Colonic mucosa (tissue), 4 donors: ENCODE data around the gene CUL4B. TPM values are rescaled to one million over a fixed set of nuclear protein-coding genes. Genes with fewer than 3 reads are reported as not detected.
"Not testable (repeated sequence)": the region's sequence is repeated elsewhere in the genome, so short reads cannot be mapped to it uniquely, and the experiment has no call there.

Source experiments
- DNase-seq: peaks from one replicate; pipeline ENCODE4 v3.0.0-alpha.2; 2020
- H3K27ac ChIP-seq: fragments of 200-600 bp; one replicate; pipeline ENCODE4 v1.8.0; 2021
- H3K27me3 ChIP-seq: fragments of 200-600 bp; one replicate; pipeline ENCODE4 v1.8.0; 2021
- H3K36me3 ChIP-seq: fragments of 200-600 bp; one replicate; pipeline ENCODE4 v1.8.0; 2021
- H3K4me1 ChIP-seq: fragments of 200-600 bp; one replicate; pipeline ENCODE4 v1.8.0; 2021; ENCODE audit warnings: mild to moderate bottlenecking
- H3K4me3 ChIP-seq: fragments of 200-600 bp; one replicate; pipeline ENCODE4 v1.8.0; 2021
- H3K9ac ChIP-seq, 2 donors: one replicate each; pipeline ENCODE4 v1.7.0; 2013; ENCODE audit warnings: control low read depth in 2 of 2, low read depth in 2 of 2, low read length in 2 of 2
- H3K9me3 ChIP-seq: fragments of 200-600 bp; one replicate; pipeline ENCODE4 v1.8.0; 2021
- CTCF ChIP-seq: fragments of 200-600 bp; IDR thresholded peaks from one replicate; pipeline ENCODE4 v1.8.0; 2022; ENCODE audit warnings: antibody characterized with exemption, mild to moderate bottlenecking
- intact Hi-C: fragments of 100-400 bp; cut with DNase I; formaldehyde crosslinking; loops from one replicate; pipeline ENCODE4 v1.14.1; 2022
- total RNA-seq, 2 donors: library from RNA; stranded (reverse); fragmentation: NEBNext Ultra II Directional in 1 of 2; extraction: Animal tissue kit (Norgen Biotek cat#: 25700) in 1 of 2; gene quantifications; one replicate each; pipeline ENCODE4 v1.2.1, GENCODE V29; 2021
- donor health status: healthy.
- donor health status: DM: no; HTN: no; CAD: no.
- donor health status: DM: no; HTN: no; CAD: no.

The CUL4B gene
- total RNA-seq, 2 donors from 2014 or later, result 29.7 to 38.1 TPM

DNA sequence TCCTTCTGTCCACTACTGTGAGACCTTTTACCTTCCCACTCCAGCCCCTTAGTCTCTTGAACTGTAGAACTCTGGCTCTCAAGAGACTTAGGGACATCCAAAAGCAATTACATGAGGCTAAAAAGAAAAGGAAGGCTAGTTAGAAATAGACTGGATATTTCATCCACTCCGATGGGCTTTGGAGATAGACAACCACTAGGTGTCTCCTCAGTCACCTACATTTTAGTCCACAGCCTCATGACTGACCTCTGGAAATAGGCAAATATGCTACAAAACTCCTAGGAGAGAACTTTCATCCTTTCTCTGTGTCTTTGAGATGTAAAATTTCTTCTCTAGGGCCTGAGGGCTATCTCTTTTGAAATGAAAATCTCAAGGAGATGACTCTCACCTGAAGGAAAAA, 46.5 kb downstream of the CUL4B start:
- intact Hi-C loops, result no loop called here
- DNase-seq, result no peak
- no peaks in the 10 kb centered on the region for H3K36me3 ChIP-seq

GRCh38 chrX:120512627-120513026, 48.1 kb downstream of the CUL4B start:
- Histone ChIP-seq H3K4me3 (no peak overlapping the region), H3K36me3 (no peaks in the 10 kb centered on the region), H3K9me3 (no peaks in the 10 kb centered on the region), H3K4me1 (no peaks in the 10 kb centered on the region), H3K9ac (no peak overlapping the region), H3K27ac (no peak overlapping the region), H3K27me3 (no peaks in the 10 kb centered on the region)
- DNase-seq, result peak; percentile 26
- intact Hi-C loops, result no loop called here
- no peak for TF ChIP-seq CTCF

More for the DNA sequence above, 46.5 kb downstream of the CUL4B start:
- Histone ChIP-seq H3K9me3 (no peaks in the 10 kb centered on the region), H3K27ac (no peak overlapping the region), H3K4me3 (no peak overlapping the region), H3K4me1 (no peaks in the 10 kb centered on the region), H3K9ac (no peak overlapping the region), H3K27me3 (no peaks in the 10 kb centered on the region)
- peak; percentile 21 for TF ChIP-seq CTCF

GRCh38 chrX:120512222-120512621, 48.5 kb downstream of the CUL4B start:
- H3K9ac ChIP-seq, result no peak overlapping the region

GRCh38 chrX:120504569-120504968, 56.2 kb downstream of the CUL4B start:
- Histone ChIP-seq H3K4me3 (no peak overlapping the region), H3K9ac (no peak overlapping the region), H3K36me3 (no peaks in the 10 kb centered on the region), H3K27me3 (no peaks in the 10 kb centered on the region), H3K9me3 (no peaks in the 10 kb centered on the region), H3K4me1 (no peaks in the 10 kb centered on the region), H3K27ac (no peak overlapping the region)
- no peak for TF ChIP-seq CTCF
- intact Hi-C loops, result no loop called here
- no peak for DNase-seq

More at GRCh38 chrX:120512222-120512621, 48.5 kb downstream of the CUL4B start:
- no peaks in the 10 kb centered on the region for H3K4me1 ChIP-seq
- TF ChIP-seq CTCF, result no peak
- intact Hi-C loops, result no loop called here
- no peak for DNase-seq
- no peaks in the 10 kb centered on the region for H3K9me3 ChIP-seq
- no peaks in the 10 kb centered on the region for H3K36me3 ChIP-seq
- no peaks in the 10 kb centered on the region for H3K27me3 ChIP-seq
- H3K27ac ChIP-seq, result no peak overlapping the region
- H3K4me3 ChIP-seq, result no peak overlapping the region

GRCh38 chrX:120499301-120500072, 61.3 kb downstream of the CUL4B start:
- H3K4me3 ChIP-seq, result no peak overlapping the region
- H3K9ac ChIP-seq, result no peak overlapping the region
- no peak overlapping the region for H3K27ac ChIP-seq
- DNase-seq, result no peak
- no peak for TF ChIP-seq CTCF
- H3K36me3 ChIP-seq, result no peaks in the 10 kb centered on the region
- H3K27me3 ChIP-seq, result no peaks in the 10 kb centered on the region
- H3K4me1 ChIP-seq, result no peaks in the 10 kb centered on the region
- no peaks in the 10 kb centered on the region for H3K9me3 ChIP-seq
- intact Hi-C loops, result loop anchor here (5.0 to 10.0 kb wide), 2 partner anchors 168 to 275 kb away; no protein-coding TSS in a partner anchor

- H3K27me3 ChIP-seq, H3K36me3 ChIP-seq, H3K4me3 ChIP-seq, H3K27ac ChIP-seq, DNase-seq, H3K9me3 ChIP-seq, H3K4me1 ChIP-seq, H3K9ac ChIP-seq: not testable (repeated sequence)
- intact Hi-C loops, result loop anchor here (10.0 kb wide), 1 partner anchor 285 kb away; no protein-coding TSS in a partner anchor
These were observed 70.6 kb downstream of the CUL4B start for GRCh38 chrX:120490119-120490518.
